ENCODE measurements around the gene PUSL1. TPM values are rescaled to one million over a fixed set of nuclear protein-coding genes. Genes with fewer than 3 reads are reported as not detected.

Gene PUSL1
- total and polyA plus RNA-seq, 2 experiments from 2014 or later, result 41.5 to 55.8 TPM

GRCh38 chr1:1298861-1299685, 9.3 kb upstream of the PUSL1 start:
- no peaks in the 10 kb centered on the region for H3K36me3 ChIP-seq (ENCODE audit: insufficient read depth)
- H3K27me3 ChIP-seq (ENCODE audit: insufficient read depth), result no peaks in the 10 kb centered on the region
- H3K4me2 ChIP-seq, result no peak overlapping the region
- Mint-ChIP-seq H3K36me3 (ENCODE audit: low read depth) (no peaks in the 10 kb centered on the region), H3K4me1 (no peaks in the 10 kb centered on the region), H3K27ac (no peak overlapping the region), H3K4me3 (no peak overlapping the region), H3K27me3 (ENCODE audit: insufficient read depth, low read depth, poor library complexity) (no peaks in the 10 kb centered on the region), H3K9me3 (no peaks in the 10 kb centered on the region)
- DNase-seq (ENCODE audit: low spot score) (peak; percentile 94), ATAC-seq (peak; percentile 75)
- H3K79me2 ChIP-seq (replicated peaks; ENCODE audit: insufficient read depth), result no peaks in the 10 kb centered on the region
- peak; percentile 92 for TF ChIP-seq REST (IDR thresholded peaks at IDR 0.05; ENCODE audit: unreplicated experiment)
- TF ChIP-seq EZH2 (IDR thresholded peaks at IDR 0.05; ENCODE audit: low read depth, unreplicated experiment), result no peak
- H3K9me2 ChIP-seq (ENCODE audit: insufficient read depth), result no peaks in the 10 kb centered on the region
- no peaks in the 10 kb centered on the region for H4K20me1 ChIP-seq (replicated peaks; ENCODE audit: insufficient read depth)
- no peaks in the 10 kb centered on the region for H3K4me1 ChIP-seq (ENCODE audit: insufficient read depth)
- no peak overlapping the region for H3K27ac ChIP-seq (ENCODE audit: low read depth)
- 0 out of 2 replicates have a peak, but pooled peaks cover 4% of the 10 kb centered on the region for H3F3A ChIP-seq (replicated peaks; ENCODE audit: low read depth)
- H3K4me3 ChIP-seq, result no peak overlapping the region
- H2AFZ ChIP-seq, result no peak overlapping the region

DNA sequence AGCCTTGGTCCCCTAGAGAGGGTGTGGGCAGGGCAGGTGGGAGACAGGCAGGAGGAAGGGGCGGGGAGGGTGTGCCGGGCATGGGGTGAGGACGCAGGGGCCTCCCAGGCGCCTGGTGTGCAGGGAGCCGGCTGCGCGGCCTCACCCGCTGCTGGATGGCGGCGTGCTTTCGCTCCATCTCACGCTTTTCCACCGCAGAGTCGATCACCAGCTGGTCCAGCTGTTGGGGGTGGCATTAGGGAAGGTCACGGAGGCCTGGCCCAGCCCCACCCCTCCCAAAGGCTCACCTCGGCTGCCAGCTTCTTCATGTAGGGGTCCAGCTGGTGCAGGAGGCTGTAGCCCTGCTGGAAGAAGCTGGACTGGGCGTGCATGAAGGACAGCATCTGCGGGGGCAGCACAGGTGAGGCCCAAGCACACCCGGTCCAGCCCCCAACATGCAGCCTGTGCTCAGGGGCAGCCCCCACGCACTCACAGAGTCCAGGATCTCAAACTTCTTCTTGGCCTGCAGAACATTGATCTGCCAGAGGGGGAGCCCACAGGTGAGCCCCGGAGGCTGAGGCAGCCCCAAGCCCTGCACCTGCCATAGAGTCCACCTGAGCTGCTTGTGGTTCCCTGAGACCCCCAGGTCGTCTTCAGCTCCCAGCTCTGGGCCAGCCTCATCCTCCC, 8.6 kb upstream of the PUSL1 start:
- H3K36me3 Mint-ChIP-seq (ENCODE audit: low read depth), result no peaks in the 10 kb centered on the region
- H3K9me3 Mint-ChIP-seq, result no peaks in the 10 kb centered on the region
- ATAC-seq, result peak; percentile 62
- Histone ChIP-seq H3K4me3 (no peak overlapping the region), H3K79me2 (replicated peaks; ENCODE audit: insufficient read depth) (no peaks in the 10 kb centered on the region), H3K36me3 (ENCODE audit: insufficient read depth) (no peaks in the 10 kb centered on the region), H4K20me1 (replicated peaks; ENCODE audit: insufficient read depth) (no peaks in the 10 kb centered on the region), H3F3A (replicated peaks; ENCODE audit: low read depth) (0 out of 2 replicates have a peak, but pooled peaks cover 2% of the 10 kb centered on the region), H3K27ac (ENCODE audit: low read depth) (no peak overlapping the region), H3K4me1 (ENCODE audit: insufficient read depth) (peaks cover under 1% of the 10 kb centered on the region; the same call in 1 of the 2 replicates), H2AFZ (no peak overlapping the region), H3K27me3 (ENCODE audit: insufficient read depth) (no peaks in the 10 kb centered on the region), H3K9me2 (ENCODE audit: insufficient read depth) (no peaks in the 10 kb centered on the region), H3K4me2 (no peak overlapping the region)
- H3K4me3 Mint-ChIP-seq, result no peak overlapping the region
- peak; percentile 78 for DNase-seq (ENCODE audit: low spot score)
- H3K27me3 Mint-ChIP-seq (ENCODE audit: insufficient read depth, low read depth, poor library complexity), result peaks cover 4% of the 10 kb centered on the region
- no peak overlapping the region for H3K27ac Mint-ChIP-seq
- H3K4me1 Mint-ChIP-seq, result peaks cover 3% of the 10 kb centered on the region; the same call in 1 of the 3 replicates
- TF ChIP-seq ZNF462 (CRISPR knock-in tag; IDR thresholded peaks at IDR 0.05), result no peak
- TF ChIP-seq JUNB (IDR thresholded peaks at IDR 0.05; ENCODE audit: unreplicated experiment), result no peak
- peak; percentile 27 for TF ChIP-seq REST (IDR thresholded peaks at IDR 0.05; ENCODE audit: unreplicated experiment)
- TF ChIP-seq NANOG (IDR thresholded peaks at IDR 0.05; ENCODE audit: borderline replicate concordance), result no peak

Measured in GM23338 (cell line).